HepG2 (cell line): Measurements from ENCODE around the gene PTMA. TPM values are rescaled to one million over a fixed set of nuclear protein-coding genes. Genes with fewer than 3 reads are reported as not detected.
A peak's percentile ranks its signal among the peaks of the same experiment; 100 is the strongest.

ENCODE experiments used
- ARNT ChIP-seq: fragments of 450-650 bp; IDR thresholded peaks from 2 replicates; pipeline ENCODE4 v1.6.1; 2017
- FOXA3 ChIP-seq: IDR thresholded peaks from 2 replicates; pipeline ENCODE4 v1.6.1; 2016; ENCODE audit warnings: missing genetic modification reagents, missing compliant biosample characterization
- IKZF4 ChIP-seq: sonication (generic); formaldehyde crosslinking; IDR thresholded peaks from 2 replicates; pipeline ENCODE4 v1.5.1; 2020; ENCODE audit warnings: borderline replicate concordance, mild to moderate bottlenecking, low read depth, missing genetic modification reagents; ENCODE audit errors: not compliant biosample characterization
- NFKBIZ ChIP-seq: IDR thresholded peaks from 2 replicates; pipeline ENCODE4 v1.6.1; 2018; ENCODE audit warnings: missing genetic modification reagents, missing compliant biosample characterization
- SRSF1 ChIP-seq: fragments of 200-400 bp; formaldehyde crosslinking; optimal IDR thresholded peaks from 2 replicates; pipeline ENCODE3; 2017; ENCODE audit warnings: mild to moderate bottlenecking, low read depth, low read length, moderate library complexity
- SRY ChIP-seq: sonication (generic); formaldehyde crosslinking; IDR thresholded peaks from 2 replicates; pipeline ENCODE4 v1.8.0; 2022; ENCODE audit warnings: mild to moderate bottlenecking, missing genetic modification reagents
- ZFP36L2 ChIP-seq: sonication (generic); formaldehyde crosslinking; IDR thresholded peaks from 2 replicates; pipeline ENCODE4 v1.4.0; 2020; ENCODE audit warnings: missing genetic modification reagents
- ZNF335 ChIP-seq: sonication (generic); formaldehyde crosslinking; IDR thresholded peaks from 2 replicates; pipeline ENCODE4 v1.4.0; 2020; ENCODE audit warnings: missing genetic modification reagents
- ZNF589 ChIP-seq: sonication (generic); formaldehyde crosslinking; conservative IDR thresholded peaks from 2 replicates; pipeline ENCODE4 v1.8.0; 2022; ENCODE audit warnings: mild to moderate bottlenecking, moderate library complexity, missing genetic modification reagents
- ZNF720 ChIP-seq: sonication (generic); formaldehyde crosslinking; IDR thresholded peaks from 2 replicates; pipeline ENCODE4 v1.4.0; 2020; ENCODE audit warnings: missing genetic modification reagents
- polyA plus RNA-seq, 8 experiments: library from polyadenylated mRNA; depleted of rRNA in 3 of 8; stranded (reverse) in 7 of 8; unstranded in 1 of 8; fragments of >200 nt; fragmentation: Illumina TruSeq in 4 of 8; extraction: Trizol in 4 of 8; gene quantifications; 2 replicates each; pipeline versions ENCODE4 v1.2.1 to v1.2.3, GENCODE V29; 2011 to 2016; ENCODE audit warnings: low read depth in 4 of 8, missing spikeins in 1 of 8, mixed read lengths in 1 of 8; ENCODE audit not compliant: insufficient read depth in 1 of 8
- total RNA-seq, 5 experiments: library from RNA; depleted of rRNA; stranded (reverse); fragments of >200 nt; fragmentation: Illumina TruSeq; extraction: Trizol; gene quantifications; 2 replicates each; pipeline ENCODE4 v1.2.3, GENCODE V29; 2016; ENCODE audit warnings: low read depth in 1 of 5
- TF ChIP-seq, protein P1 (sequence below): sonication (generic); formaldehyde crosslinking; IDR thresholded peaks from 2 replicates; pipeline ENCODE4 v1.4.0; 2020; ENCODE audit warnings: low read depth, missing genetic modification reagents
- TF ChIP-seq, protein P2 (sequence below): IDR thresholded peaks from 2 replicates; pipeline ENCODE4 v1.6.1; 2016; ENCODE audit warnings: low read depth, borderline replicate concordance
- TF ChIP-seq, protein P3 (sequence below): sonication (generic); formaldehyde crosslinking; IDR thresholded peaks from 2 replicates; pipeline ENCODE4 v1.5.1; 2020; ENCODE audit warnings: mild to moderate bottlenecking, missing genetic modification reagents, borderline replicate concordance
- TF ChIP-seq, protein P4 (sequence below): IDR thresholded peaks from 2 replicates; pipeline ENCODE4 v1.6.1; 2016; ENCODE audit warnings: missing genetic modification reagents, missing compliant biosample characterization
- TF ChIP-seq, protein P5 (sequence below): sonication (generic); formaldehyde crosslinking; IDR thresholded peaks from 2 replicates; pipeline ENCODE4 v1.5.1; 2020; ENCODE audit warnings: missing genetic modification reagents, mild to moderate bottlenecking, borderline replicate concordance
- TF ChIP-seq, protein P6 (sequence below): fragments of 450-650 bp; IDR thresholded peaks from 2 replicates; pipeline ENCODE4 v1.6.1; 2017

PTMA gene
- total and polyA plus RNA-seq, 2 of the 13 experiments (the other 11 are each of a cell fraction or from before 2014, with no cell fraction given), result 190 to 1,086 TPM

DNA sequence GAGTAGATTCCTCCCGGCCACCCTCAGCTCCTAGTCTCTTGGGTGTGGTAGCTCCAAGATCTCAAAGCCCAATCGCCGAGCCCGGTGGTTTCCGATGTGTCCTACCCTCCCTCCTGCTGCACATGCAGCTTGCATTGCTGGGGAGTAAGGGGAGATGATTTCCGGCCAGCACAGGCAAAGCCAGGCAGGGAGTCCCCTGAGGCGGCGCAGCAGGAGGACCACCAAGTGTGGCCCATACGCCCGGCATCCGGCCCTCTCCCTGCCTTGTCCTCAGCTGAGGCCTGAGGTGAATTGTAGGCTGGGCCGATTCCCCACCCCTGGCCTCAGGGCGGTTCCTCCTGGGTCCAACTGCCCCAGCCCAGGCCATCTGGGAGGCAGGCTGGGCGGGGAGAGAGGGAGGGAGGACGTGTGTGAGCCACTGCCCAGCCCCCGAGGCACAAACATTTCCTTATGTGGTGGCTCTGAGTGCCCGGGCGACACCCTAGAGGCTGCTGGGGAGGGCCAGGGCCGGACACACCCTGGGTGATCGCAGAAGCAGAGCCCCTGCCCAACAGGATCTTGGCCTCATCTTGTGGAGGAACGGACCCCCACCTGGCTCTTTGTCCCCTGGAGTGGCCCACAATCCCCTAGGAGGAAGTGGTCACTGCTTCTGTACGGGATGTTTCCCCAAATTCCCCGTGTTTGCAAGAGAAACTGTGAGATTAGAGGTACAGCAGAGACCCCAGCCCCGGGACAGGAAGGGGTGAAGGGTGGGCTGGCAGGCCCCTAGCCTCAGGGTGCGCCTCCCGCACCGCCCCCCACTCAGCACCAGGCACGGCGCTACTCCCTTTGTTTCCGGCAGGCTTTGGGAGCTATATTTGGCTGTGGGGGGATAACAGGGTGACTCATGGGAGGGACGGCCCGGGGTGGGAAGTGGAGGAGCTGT, 41.9 kb upstream of the PTMA start (continued):
- TF ChIP-seq, protein P1, sequence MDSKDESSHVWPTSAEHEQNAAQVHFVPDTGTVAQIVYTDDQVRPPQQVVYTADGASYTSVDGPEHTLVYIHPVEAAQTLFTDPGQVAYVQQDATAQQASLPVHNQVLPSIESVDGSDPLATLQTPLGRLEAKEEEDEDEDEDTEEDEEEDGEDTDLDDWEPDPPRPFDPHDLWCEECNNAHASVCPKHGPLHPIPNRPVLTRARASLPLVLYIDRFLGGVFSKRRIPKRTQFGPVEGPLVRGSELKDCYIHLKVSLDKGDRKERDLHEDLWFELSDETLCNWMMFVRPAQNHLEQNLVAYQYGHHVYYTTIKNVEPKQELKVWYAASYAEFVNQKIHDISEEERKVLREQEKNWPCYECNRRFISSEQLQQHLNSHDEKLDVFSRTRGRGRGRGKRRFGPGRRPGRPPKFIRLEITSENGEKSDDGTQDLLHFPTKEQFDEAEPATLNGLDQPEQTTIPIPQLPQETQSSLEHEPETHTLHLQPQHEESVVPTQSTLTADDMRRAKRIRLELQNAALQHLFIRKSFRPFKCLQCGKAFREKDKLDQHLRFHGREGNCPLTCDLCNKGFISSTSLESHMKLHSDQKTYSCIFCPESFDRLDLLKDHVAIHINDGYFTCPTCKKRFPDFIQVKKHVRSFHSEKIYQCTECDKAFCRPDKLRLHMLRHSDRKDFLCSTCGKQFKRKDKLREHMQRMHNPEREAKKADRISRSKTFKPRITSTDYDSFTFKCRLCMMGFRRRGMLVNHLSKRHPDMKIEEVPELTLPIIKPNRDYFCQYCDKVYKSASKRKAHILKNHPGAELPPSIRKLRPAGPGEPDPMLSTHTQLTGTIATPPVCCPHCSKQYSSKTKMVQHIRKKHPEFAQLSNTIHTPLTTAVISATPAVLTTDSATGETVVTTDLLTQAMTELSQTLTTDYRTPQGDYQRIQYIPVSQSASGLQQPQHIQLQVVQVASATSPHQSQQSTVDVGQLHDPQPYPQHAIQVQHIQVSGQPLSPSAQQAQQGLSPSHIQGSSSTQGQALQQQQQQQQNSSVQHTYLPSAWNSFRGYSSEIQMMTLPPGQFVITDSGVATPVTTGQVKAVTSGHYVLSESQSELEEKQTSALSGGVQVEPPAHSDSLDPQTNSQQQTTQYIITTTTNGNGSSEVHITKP, result no peak; the same call in 1 of the 2 replicates
- TF ChIP-seq, protein P2, sequence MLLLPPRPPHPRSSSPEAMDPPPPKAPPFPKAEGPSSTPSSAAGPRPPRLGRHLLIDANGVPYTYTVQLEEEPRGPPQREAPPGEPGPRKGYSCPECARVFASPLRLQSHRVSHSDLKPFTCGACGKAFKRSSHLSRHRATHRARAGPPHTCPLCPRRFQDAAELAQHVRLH, result no peak; the same call in 1 of the 2 replicates
- TF ChIP-seq SRY (CRISPR knock-in tag), result peak; percentile 34; the same call in 1 of the 2 replicates
- no peak for TF ChIP-seq IKZF4 (CRISPR knock-in tag)
- TF ChIP-seq ZFP36L2 (CRISPR knock-in tag), result no peak
- peak; percentile 58; the same call in 1 of the 2 replicates for TF ChIP-seq ZNF335 (CRISPR knock-in tag)
- TF ChIP-seq ZNF720 (CRISPR knock-in tag), result no peak
- 0 out of 2 replicates have a peak, but pooled peaks have one; percentile 67 for TF ChIP-seq NFKBIZ (CRISPR knock-in tag)
- TF ChIP-seq, protein P3, sequence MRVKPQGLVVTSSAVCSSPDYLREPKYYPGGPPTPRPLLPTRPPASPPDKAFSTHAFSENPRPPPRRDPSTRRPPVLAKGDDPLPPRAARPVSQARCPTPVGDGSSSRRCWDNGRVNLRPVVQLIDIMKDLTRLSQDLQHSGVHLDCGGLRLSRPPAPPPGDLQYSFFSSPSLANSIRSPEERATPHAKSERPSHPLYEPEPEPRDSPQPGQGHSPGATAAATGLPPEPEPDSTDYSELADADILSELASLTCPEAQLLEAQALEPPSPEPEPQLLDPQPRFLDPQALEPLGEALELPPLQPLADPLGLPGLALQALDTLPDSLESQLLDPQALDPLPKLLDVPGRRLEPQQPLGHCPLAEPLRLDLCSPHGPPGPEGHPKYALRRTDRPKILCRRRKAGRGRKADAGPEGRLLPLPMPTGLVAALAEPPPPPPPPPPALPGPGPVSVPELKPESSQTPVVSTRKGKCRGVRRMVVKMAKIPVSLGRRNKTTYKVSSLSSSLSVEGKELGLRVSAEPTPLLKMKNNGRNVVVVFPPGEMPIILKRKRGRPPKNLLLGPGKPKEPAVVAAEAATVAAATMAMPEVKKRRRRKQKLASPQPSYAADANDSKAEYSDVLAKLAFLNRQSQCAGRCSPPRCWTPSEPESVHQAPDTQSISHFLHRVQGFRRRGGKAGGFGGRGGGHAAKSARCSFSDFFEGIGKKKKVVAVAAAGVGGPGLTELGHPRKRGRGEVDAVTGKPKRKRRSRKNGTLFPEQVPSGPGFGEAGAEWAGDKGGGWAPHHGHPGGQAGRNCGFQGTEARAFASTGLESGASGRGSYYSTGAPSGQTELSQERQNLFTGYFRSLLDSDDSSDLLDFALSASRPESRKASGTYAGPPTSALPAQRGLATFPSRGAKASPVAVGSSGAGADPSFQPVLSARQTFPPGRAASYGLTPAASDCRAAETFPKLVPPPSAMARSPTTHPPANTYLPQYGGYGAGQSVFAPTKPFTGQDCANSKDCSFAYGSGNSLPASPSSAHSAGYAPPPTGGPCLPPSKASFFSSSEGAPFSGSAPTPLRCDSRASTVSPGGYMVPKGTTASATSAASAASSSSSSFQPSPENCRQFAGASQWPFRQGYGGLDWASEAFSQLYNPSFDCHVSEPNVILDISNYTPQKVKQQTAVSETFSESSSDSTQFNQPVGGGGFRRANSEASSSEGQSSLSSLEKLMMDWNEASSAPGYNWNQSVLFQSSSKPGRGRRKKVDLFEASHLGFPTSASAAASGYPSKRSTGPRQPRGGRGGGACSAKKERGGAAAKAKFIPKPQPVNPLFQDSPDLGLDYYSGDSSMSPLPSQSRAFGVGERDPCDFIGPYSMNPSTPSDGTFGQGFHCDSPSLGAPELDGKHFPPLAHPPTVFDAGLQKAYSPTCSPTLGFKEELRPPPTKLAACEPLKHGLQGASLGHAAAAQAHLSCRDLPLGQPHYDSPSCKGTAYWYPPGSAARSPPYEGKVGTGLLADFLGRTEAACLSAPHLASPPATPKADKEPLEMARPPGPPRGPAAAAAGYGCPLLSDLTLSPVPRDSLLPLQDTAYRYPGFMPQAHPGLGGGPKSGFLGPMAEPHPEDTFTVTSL (CRISPR knock-in tag), result no peak
- TF ChIP-seq, protein P4, sequence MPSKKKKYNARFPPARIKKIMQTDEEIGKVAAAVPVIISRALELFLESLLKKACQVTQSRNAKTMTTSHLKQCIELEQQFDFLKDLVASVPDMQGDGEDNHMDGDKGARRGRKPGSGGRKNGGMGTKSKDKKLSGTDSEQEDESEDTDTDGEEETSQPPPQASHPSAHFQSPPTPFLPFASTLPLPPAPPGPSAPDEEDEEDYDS (CRISPR knock-in tag), result peak; percentile 76; the same call in 1 of the 2 replicates
- TF ChIP-seq, protein P5, sequence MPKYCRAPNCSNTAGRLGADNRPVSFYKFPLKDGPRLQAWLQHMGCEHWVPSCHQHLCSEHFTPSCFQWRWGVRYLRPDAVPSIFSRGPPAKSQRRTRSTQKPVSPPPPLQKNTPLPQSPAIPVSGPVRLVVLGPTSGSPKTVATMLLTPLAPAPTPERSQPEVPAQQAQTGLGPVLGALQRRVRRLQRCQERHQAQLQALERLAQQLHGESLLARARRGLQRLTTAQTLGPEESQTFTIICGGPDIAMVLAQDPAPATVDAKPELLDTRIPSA, result no peak
- TF ChIP-seq, protein P6, sequence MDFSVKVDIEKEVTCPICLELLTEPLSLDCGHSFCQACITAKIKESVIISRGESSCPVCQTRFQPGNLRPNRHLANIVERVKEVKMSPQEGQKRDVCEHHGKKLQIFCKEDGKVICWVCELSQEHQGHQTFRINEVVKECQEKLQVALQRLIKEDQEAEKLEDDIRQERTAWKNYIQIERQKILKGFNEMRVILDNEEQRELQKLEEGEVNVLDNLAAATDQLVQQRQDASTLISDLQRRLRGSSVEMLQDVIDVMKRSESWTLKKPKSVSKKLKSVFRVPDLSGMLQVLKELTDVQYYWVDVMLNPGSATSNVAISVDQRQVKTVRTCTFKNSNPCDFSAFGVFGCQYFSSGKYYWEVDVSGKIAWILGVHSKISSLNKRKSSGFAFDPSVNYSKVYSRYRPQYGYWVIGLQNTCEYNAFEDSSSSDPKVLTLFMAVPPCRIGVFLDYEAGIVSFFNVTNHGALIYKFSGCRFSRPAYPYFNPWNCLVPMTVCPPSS, result no peak
- TF ChIP-seq ARNT, result no peak
- no peak; the same call in 1 of the 2 replicates for TF ChIP-seq ZNF589 (CRISPR knock-in tag)
- peak; percentile 93 for TF ChIP-seq SRSF1
- TF ChIP-seq FOXA3 (CRISPR knock-in tag), result peak; percentile 53
